ENCODE results near the gene BRPF1.

Gene BRPF1

DNA sequence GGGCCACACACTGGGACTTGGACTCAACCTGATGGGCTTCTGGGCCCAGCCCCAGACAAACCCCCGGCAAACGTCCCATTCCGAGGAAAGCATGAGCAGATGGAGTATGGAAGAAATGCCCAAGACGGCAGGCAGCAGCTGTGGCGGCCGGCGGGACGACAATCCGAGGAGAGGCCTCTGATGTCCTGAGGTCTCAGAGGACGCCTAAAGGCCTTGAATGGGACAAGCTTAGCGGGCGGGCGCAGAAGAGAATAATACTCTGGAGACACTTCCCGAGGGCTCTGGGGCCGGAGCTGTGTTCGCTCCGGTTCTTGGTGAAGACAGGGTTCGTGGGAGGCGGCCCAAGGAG lies 17.7 kb downstream of the BRPF1 start:
- no peak for DNase-seq (ENCODE audit: low spot score)
- in situ Hi-C loops (cut with MboI; ENCODE audit: low pct_unique_long_range_greater_than_20kb, low sequenced_read_pairs, unreplicated experiment), result no loop called here
- TF ChIP-seq, protein P1, sequence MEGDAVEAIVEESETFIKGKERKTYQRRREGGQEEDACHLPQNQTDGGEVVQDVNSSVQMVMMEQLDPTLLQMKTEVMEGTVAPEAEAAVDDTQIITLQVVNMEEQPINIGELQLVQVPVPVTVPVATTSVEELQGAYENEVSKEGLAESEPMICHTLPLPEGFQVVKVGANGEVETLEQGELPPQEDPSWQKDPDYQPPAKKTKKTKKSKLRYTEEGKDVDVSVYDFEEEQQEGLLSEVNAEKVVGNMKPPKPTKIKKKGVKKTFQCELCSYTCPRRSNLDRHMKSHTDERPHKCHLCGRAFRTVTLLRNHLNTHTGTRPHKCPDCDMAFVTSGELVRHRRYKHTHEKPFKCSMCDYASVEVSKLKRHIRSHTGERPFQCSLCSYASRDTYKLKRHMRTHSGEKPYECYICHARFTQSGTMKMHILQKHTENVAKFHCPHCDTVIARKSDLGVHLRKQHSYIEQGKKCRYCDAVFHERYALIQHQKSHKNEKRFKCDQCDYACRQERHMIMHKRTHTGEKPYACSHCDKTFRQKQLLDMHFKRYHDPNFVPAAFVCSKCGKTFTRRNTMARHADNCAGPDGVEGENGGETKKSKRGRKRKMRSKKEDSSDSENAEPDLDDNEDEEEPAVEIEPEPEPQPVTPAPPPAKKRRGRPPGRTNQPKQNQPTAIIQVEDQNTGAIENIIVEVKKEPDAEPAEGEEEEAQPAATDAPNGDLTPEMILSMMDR (IDR thresholded peaks at IDR 0.05; ENCODE audit: extremely low read depth, insufficient read depth, missing control alignments), result no peak

DNA sequence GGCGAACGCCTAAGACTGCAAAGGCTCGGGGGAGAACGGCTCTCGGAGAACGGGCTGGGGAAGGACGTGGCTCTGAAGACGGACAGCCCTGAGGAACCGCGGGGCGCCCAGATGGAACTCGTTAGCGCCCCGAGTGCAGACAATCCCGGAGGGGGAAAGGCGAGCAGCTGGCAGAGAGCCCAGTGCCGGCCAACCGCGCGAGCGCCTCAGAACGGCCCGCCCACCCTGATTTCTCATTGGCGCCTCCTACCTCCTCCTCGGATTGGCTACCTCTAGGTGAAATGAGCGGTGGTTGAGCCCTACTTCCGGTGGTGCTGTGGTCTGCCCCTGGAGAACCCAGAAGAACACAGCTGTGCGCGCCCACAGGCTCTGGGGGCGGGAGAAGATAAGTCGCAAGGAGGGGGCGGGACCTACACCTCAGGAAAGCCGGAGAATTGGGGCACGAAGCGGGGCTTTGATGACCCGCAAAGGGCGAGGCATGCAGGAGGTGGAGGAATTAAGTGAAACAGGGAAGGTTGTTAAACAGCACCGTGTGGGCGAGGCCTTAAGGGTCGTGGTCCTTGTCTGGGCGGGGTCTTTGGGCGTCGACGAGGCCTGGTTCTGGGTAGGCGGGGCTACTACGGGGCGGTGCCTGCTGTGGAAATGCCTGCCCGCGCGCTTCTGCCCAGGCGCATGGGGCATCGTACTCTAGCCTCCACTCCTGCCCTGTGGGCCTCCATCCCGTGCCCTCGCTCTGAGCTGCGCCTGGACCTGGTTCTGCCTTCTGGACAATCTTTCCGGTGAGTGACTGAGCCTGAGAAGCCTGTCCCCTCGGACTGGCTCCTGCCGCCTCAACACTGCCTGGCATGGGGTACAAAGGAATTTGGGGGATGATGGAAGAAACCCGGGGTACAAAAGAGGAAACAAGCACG lies 18.4 kb downstream of the BRPF1 start, which contains the start of gene OGG1:
TSS of gene OGG1 (plus strand) at position 308 of the 911 bp plus-strand sequence. CDS start at position 643, 335 bp downstream.
- in situ Hi-C loops (cut with MboI; ENCODE audit: low pct_unique_long_range_greater_than_20kb, low sequenced_read_pairs, unreplicated experiment), result no loop called here
- TF ChIP-seq, protein P1 (IDR thresholded peaks at IDR 0.05; ENCODE audit: extremely low read depth, insufficient read depth, missing control alignments), result no peak
- peak; percentile 97 for DNase-seq (ENCODE audit: low spot score)

DNA sequence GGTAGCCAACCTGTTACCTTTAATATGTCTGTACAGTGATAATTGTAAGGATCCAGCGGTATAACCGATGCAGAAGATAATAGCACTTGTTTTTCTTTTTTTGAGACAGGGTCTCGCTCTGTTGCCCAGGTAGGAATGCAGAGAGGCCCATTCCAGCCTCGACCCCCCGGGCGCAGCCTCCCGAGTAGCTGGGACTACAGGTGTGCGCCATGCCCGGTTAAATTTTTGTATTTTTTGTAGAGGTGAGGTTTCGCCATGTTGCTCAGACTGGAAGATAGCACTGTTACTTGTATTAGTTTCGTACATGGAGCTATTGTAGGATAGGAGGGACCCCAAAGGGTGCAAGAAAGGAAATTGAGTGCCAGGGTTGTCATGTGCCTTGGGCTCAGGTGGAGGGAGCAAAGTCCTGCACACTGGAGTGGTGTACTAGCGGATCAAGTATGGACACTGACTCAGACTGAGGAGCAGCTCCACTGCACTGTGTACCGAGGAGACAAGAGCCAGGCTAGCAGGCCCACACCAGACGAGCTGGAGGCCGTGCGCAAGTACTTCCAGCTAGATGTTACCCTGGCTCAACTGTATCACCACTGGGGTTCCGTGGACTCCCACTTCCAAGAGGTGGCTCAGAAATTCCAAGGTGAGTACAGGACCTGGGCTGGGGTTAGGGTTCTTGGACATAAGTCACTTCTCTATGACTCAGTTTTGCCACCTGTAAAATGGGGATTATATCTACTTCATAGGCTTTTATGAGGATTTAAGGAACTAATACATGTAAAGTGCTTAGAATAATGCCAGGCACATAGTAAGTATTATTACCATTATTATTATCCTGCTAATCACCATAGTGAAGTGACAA lies 19.2 kb downstream of the BRPF1 start:
- in situ Hi-C loops (cut with MboI; ENCODE audit: low pct_unique_long_range_greater_than_20kb, low sequenced_read_pairs, unreplicated experiment), result no loop called here
- DNase-seq (ENCODE audit: low spot score), result peak; percentile 45
- TF ChIP-seq, protein P1 (IDR thresholded peaks at IDR 0.05; ENCODE audit: extremely low read depth, insufficient read depth, missing control alignments), result no peak

DNA sequence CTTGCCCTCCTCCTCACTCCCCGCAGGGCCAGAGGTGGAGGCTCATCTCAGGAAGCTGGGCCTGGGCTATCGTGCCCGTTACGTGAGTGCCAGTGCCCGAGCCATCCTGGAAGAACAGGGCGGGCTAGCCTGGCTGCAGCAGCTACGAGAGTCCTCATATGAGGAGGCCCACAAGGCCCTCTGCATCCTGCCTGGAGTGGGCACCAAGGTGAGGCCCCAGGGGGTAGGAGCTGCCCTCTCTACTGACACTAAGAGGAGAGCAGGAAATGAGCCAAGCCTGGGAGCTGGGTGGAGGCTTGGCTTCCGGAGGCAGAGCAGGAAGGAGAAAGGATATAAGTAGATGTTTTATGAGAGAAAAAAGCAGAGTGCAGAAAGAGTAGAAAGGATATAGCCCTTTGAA lies 23.1 kb downstream of the BRPF1 start:
- DNase-seq (ENCODE audit: low spot score), result no peak
- TF ChIP-seq, protein P1 (IDR thresholded peaks at IDR 0.05; ENCODE audit: extremely low read depth, insufficient read depth, missing control alignments), result no peak
- in situ Hi-C loops (cut with MboI; ENCODE audit: low pct_unique_long_range_greater_than_20kb, low sequenced_read_pairs, unreplicated experiment), result no loop called here

DNA sequence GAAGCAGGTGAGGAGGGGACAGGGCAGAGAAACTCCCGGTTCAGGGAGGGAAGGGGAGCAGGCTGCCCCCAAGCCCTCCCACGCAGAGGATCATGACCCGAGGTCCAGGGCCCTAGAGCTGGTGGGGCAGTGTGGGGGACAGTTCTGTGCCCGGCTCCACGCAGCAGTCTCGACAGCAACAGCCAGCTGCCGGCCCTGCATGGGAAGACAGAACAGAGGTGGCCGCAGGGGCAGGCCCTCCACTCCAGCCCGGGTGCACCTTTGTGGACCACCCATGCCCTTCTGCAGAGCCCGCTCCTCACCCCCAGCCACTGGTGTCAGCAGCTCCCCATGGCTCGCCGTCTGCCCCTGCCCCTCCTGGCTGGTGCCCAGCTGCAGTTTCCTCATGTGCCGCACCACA lies 25.9 kb downstream of the BRPF1 start:
- in situ Hi-C loops (cut with MboI; ENCODE audit: low pct_unique_long_range_greater_than_20kb, low sequenced_read_pairs, unreplicated experiment), result no loop called here
- TF ChIP-seq, protein P1 (IDR thresholded peaks at IDR 0.05; ENCODE audit: extremely low read depth, insufficient read depth, missing control alignments), result no peak
- no peak for DNase-seq (ENCODE audit: low spot score)

DNA sequence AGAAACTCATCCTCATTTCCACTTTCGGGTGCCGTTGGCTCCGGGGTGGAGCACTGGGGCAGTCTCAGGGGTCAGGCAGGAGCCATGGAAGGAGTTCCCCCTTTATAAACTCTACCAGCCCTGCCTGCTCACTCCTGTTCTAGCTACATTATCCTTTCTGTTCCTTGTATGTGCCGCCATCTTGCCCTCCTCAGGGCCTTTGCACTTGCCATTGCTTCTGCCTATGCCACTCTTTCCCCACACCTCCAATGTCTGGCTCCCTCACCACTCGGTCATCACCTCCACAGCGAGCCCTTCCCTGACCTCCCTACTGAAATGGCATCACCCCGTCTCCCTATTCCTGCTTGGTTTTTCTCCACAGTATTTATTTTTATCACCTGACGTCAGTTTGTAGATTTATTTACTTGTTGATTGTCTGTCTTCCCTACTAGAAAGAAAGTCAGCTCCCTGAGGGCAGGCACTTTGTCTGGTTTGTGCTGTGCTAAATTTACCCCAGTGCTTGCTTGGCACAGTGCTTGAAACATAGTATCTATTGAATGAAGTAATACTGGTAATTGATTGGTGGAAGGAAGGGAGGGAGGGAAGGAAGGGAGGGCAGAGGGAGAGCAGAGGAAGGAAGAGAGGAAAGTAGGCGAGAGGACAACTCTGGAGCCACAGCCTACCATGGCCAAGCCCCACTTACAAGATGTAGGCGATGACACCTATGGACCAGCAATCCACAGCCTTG lies 29.4 kb downstream of the BRPF1 start:
- in situ Hi-C loops (cut with MboI; ENCODE audit: low pct_unique_long_range_greater_than_20kb, low sequenced_read_pairs, unreplicated experiment), result no loop called here
- DNase-seq (ENCODE audit: low spot score), result no peak
- TF ChIP-seq, protein P1 (IDR thresholded peaks at IDR 0.05; ENCODE audit: extremely low read depth, insufficient read depth, missing control alignments), result no peak
